HepG2 (cell line): ENCODE results near the gene SCRT2. TPM values are rescaled to one million over a fixed set of nuclear protein-coding genes. Genes with fewer than 3 reads are reported as not detected.

Experiments
- CTCF ChIP-seq: sonication (generic); formaldehyde crosslinking; IDR thresholded peaks from 2 replicates; pipeline ENCODE4 v1.5.0; 2020; ENCODE audit warnings: mild to moderate bottlenecking, missing genetic modification reagents, moderate library complexity
- FOXP4 ChIP-seq: sonication (generic); formaldehyde crosslinking; IDR thresholded peaks from 2 replicates; pipeline ENCODE4 v1.4.0; 2020; ENCODE audit warnings: missing genetic modification reagents
- HNF1B ChIP-seq: sonication (generic); formaldehyde crosslinking; IDR thresholded peaks from 2 replicates; pipeline ENCODE4 v1.5.1; 2020; ENCODE audit warnings: mild to moderate bottlenecking, moderate library complexity, missing genetic modification reagents
- HOXA9 ChIP-seq: sonication (generic); formaldehyde crosslinking; IDR thresholded peaks from 2 replicates; pipeline ENCODE4 v1.8.1; 2022; ENCODE audit warnings: missing genetic modification reagents, mild to moderate bottlenecking, moderate library complexity, borderline replicate concordance
- KAT7 ChIP-seq: IDR thresholded peaks from 2 replicates; pipeline ENCODE4 v1.6.1; 2018; ENCODE audit warnings: borderline replicate concordance, missing compliant biosample characterization
- KMT2B ChIP-seq: IDR thresholded peaks from 2 replicates; pipeline ENCODE4 v1.6.1; 2016; ENCODE audit warnings: missing genetic modification reagents, missing compliant biosample characterization
- MXD3 ChIP-seq: IDR thresholded peaks from 2 replicates; pipeline ENCODE4 v1.6.1; 2016; ENCODE audit warnings: mild to moderate bottlenecking, missing biosample characterization, missing genetic modification reagents
- NCOR1 ChIP-seq: fragments of 200-600 bp; sonication (generic); IDR thresholded peaks from 2 replicates; pipeline ENCODE4 v1.7.0; 2017; ENCODE audit warnings: antibody characterized with exemption, low read length, borderline replicate concordance
- RAD51 ChIP-seq: fragments of 450-650 bp; IDR thresholded peaks from 2 replicates; pipeline ENCODE4 v1.6.1; 2016; ENCODE audit warnings: borderline replicate concordance
- THAP8 ChIP-seq: sonication (generic); formaldehyde crosslinking; IDR thresholded peaks from 2 replicates; pipeline ENCODE4 v1.5.1; 2020; ENCODE audit warnings: missing genetic modification reagents, mild to moderate bottlenecking, borderline replicate concordance
- THYN1 ChIP-seq: sonication (generic); formaldehyde crosslinking; IDR thresholded peaks from 2 replicates; pipeline ENCODE4 v1.8.1; 2023; ENCODE audit warnings: low read depth, mild to moderate bottlenecking, moderate library complexity, missing genetic modification reagents, borderline replicate concordance
- ZEB1 ChIP-seq: IDR thresholded peaks from 2 replicates; pipeline ENCODE4 v1.6.1; 2012; ENCODE audit warnings: mild to moderate bottlenecking, low read depth, inconsistent platforms; ENCODE audit not compliant: insufficient replicate concordance
- ZNF609 ChIP-seq: sonication (generic); formaldehyde crosslinking; IDR thresholded peaks from 2 replicates; pipeline ENCODE4 v1.4.0; 2020; ENCODE audit warnings: mild to moderate bottlenecking, missing genetic modification reagents, borderline replicate concordance
- ZNF724P ChIP-seq: sonication (generic); formaldehyde crosslinking; IDR thresholded peaks from 2 replicates; pipeline ENCODE4 v1.8.0; 2022; ENCODE audit warnings: missing genetic modification reagents, borderline replicate concordance
- ZNF746 ChIP-seq: sonication (generic); formaldehyde crosslinking; IDR thresholded peaks from 2 replicates; pipeline ENCODE4 v1.8.0; 2022; ENCODE audit warnings: mild to moderate bottlenecking, missing genetic modification reagents
- ZSCAN25 ChIP-seq: sonication (generic); formaldehyde crosslinking; IDR thresholded peaks from 2 replicates; pipeline ENCODE4 v1.8.0; 2022; ENCODE audit warnings: mild to moderate bottlenecking, missing genetic modification reagents
- polyA plus RNA-seq, 8 experiments: library from polyadenylated mRNA; depleted of rRNA in 3 of 8; stranded (reverse) in 7 of 8; unstranded in 1 of 8; fragments of >200 nt; fragmentation: Illumina TruSeq in 4 of 8; extraction: Trizol in 4 of 8; gene quantifications; 2 replicates each; pipeline versions ENCODE4 v1.2.1 to v1.2.3, GENCODE V29; 2011 to 2016; ENCODE audit warnings: low read depth in 4 of 8, missing spikeins in 1 of 8, mixed read lengths in 1 of 8; ENCODE audit not compliant: insufficient read depth in 1 of 8
- total RNA-seq, 5 experiments: library from RNA; depleted of rRNA; stranded (reverse); fragments of >200 nt; fragmentation: Illumina TruSeq; extraction: Trizol; gene quantifications; 2 replicates each; pipeline ENCODE4 v1.2.3, GENCODE V29; 2016; ENCODE audit warnings: low read depth in 1 of 5

The SCRT2 gene
- total and polyA plus RNA-seq, 2 of the 13 experiments (the other 11 are each of a cell fraction or from before 2014, with no cell fraction given), result not detected

- TF ChIP-seq THAP8, result no peak
- 0 out of 2 replicates have a peak, but pooled peaks have one; percentile 20 for TF ChIP-seq ZSCAN25 (CRISPR knock-in tag)
- no peak; the same call in 1 of the 2 replicates for TF ChIP-seq ZNF746
- TF ChIP-seq ZNF724P (CRISPR knock-in tag), result no peak
- no peak for TF ChIP-seq RAD51
- no peak for TF ChIP-seq CTCF (CRISPR knock-in tag)
- TF ChIP-seq FOXP4, result no peak; the same call in none of the 2 replicates
- TF ChIP-seq ZNF609 (CRISPR knock-in tag), result peak; percentile 36; the same call in 1 of the 2 replicates
- TF ChIP-seq THYN1 (CRISPR knock-in tag), result no peak
- peak; percentile 78; the same call in 1 of the 2 replicates for TF ChIP-seq NCOR1
- TF ChIP-seq MXD3 (CRISPR knock-in tag), result 0 out of 2 replicates have a peak, but pooled peaks have one; percentile 8
- no peak for TF ChIP-seq HOXA9
- no peak for TF ChIP-seq ZEB1
- peak; percentile 89 for TF ChIP-seq HNF1B
- TF ChIP-seq KMT2B (CRISPR knock-in tag), result no peak; the same call in 1 of the 2 replicates
- TF ChIP-seq KAT7 (CRISPR knock-in tag), result no peak
Measured at GRCh38 chr20:653590-654416, 21.8 kb downstream of the SCRT2 start (continued).
